Fibroblast of skin of scalp (primary cell): ENCODE measurements around the gene C1QC.

Experiments
- DNase-seq: peaks from one replicate; pipeline ENCODE4 v3.0.0-alpha.2; 2013

C1QC gene

DNA sequence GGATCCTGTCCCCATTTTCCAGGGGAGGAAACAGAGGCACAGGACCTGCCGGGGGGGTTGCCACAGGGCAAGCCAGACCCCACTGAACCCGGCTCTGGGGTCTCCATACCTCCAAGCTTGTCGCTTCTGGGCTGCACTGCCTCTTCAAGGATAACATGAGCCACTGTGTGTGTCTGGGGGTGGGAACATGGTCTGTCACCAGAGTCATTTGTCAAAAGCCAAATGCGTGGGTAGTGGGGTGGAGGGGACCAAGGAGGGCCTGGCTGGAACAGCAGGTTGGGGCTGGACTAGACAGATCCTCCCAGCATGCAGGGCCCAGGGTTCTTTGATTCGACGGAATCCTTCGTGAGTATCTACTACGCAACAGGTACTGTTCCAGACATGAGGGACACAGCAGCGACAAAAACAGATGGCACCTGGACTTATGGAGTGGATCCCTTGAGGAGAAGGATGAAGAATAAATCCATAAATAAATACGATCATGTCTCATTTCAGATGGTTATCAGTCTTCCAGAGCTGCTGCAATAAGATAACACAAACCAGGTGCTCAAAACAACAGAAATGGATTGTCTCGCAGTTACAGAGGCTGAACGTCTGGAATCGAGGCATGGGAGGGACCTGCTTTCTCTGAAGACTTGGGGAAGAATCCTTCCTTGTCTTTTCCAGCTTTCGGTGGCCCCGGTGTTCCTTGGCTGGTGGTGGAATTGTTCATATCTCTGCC, 38.3 kb downstream of the C1QC start:
- no peak for DNase-seq

DNA sequence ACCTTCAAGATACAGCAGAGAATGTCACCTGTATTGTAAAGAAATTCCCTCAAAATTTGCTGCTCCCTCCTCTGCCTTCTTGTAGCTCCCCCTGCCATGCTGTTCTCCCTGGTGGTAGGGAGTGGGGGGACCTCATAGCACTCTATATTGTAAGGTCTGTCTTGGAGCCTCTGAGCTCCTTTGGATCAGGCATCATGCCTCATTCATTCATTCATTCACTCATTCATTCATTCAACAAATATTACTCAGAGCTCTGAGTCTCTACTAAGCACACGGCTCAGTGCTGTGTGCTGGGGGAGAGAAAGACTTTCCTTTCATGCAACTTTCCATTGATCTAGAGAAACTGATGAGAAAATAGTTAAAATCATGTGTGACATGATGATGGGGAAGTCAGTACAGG, 40.1 kb downstream of the C1QC start:
- DNase-seq, result no peak

DNA sequence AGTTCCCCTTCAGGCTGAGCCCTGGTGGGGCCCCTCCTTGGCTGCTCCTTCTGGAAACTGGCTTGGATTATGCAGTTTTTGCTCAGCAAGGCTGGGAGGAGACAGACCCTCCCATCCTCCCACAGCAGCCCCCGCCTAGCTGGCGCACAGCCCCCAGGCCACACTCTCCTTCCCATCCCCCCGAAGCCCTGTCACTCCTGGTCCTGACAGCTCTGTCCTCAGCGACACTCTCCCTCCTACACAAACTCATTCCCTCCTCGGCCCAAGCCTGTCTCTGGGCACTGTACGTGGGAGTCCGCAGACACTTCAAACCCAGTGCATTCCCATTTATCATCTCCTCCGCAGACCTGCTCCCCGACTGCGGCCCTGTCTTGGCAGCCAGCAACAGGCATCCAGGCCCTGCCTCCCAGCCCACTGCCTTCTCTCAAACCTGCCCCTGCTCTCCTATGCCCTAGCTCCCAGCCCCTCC, 42.2 kb downstream of the C1QC start:
- no peak for DNase-seq

DNA sequence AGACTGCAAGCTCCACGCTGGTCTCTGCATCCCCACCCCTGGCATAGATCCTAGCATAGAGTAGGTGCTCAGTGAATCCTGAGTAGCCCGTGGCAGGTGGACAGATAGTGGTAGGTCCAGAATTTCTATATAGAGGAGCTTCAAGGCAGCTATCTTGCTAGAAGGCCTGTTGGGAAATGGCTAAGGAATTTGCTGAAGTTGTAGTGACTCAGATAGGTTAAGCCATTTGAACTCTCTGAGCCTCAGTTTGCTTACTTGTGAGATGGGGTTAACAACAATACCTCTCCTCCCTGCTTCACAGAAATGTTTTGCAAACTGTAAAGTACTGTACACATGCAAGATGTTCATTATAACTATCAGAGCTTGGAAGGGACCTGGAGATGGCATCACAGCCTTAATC, 43.8 kb downstream of the C1QC start:
- no peak for DNase-seq

DNA sequence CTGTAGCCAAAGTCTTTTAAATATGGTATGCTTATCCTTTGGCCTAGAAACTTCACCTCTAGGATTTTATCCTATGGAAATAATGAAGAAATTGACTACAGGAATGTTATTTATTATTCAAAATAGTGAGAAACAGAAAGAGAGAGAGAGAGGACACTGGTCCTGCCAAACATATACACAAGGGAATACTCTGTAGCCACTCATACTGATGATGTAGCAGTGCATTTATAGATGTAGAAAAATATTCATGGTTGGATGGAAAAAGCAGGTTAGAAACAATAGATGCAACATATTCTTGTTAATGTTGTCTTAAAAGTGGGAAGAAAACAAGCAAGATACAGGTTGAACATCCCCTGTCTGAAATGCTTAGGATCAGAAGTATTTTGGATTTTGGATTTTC, 45.0 kb downstream of the C1QC start:
- no peak for DNase-seq

DNA sequence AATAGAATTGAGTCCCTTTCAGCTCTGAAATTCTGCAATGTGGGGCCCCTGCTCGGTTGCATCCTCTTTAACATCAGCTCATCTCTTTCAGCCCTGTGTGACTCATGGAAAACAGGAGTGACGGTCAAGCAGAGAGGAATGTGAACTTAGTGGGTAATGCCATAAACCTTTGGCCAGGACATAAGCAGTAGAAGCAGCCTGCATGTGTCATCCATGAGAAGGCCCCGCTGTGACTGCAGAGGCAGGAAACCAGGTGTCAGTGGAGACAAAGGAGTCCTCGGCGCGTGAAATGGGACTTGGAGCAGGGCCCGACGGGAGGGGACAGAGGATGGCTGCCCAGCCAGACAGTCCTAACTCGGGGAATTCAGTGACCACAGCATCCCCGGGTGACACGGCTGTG, 46.1 kb downstream of the C1QC start:
- peak; percentile 52 for DNase-seq

DNA sequence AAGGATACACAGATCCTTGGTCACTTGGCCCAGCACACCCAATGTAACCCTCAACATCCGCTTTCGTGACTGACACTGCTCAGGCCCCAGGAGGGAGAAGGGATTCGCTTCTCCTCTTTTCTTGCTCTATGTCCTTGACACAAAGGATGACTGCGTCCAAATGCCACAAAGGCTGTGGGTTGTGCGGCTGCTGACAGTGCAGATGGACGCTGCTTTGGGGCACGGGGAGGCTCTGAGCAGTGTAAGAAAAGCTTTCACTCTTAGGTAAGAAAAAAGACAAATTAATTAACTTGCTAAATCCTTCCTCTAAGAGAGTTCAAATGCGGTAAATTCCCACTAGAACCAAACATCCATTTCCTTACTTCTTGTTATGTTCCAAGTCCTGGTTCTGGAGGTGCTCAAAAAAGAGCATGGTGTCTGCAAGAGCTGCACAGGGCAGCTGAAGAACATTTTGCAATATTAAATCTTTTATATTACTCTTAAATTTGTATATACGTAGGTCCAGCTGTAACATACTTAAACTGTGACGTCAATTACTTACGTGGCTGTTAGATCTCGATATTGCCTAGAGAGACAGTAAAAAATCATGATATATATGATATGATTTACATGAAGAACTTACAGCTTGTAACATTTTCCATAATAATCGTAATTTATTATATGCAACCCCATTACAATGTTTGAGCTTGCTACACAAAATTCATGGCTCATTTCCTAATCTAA, 47.8 kb downstream of the C1QC start:
- DNase-seq, result no peak

DNA sequence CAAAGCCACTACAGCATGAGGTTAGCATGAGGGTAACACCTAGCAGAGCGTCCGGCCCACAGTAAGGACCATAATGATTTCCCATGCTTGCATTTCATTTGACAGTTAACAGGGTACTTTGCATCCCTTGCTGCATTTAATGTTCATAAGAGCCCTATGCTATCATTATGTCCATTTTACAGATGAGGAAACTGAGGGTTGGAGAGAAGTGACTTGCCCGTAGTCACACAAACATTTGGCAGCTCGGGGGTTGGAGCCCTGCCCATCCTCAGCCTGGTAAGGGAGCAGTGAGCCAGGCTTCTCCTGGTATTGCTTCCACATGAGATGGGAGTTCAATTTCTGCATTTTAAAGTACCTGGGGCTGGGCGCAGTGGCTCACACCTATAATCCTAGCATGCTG, 50.7 kb downstream of the C1QC start:
- DNase-seq, result no peak

DNA sequence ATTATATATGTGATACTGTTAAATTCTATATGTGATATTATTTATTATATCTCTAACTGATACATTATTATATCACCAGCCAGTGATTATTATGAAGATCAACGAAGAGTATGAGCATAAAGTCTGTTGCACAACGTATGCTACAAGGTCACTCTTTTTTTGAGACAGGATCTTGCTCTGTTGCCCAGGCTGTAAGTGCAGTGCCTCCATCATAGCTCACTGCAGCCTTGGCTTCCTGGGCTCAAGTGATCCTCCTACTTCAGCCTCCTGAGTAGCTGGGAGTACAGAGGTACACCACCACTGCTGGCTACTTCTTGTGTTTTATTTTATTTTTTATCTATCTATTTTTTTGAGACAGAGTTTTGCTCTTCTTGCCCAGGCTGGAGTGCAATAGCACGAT, 53.2 kb downstream of the C1QC start:
- DNase-seq, result no peak
